Muscle layer of duodenum (tissue), 2 donors: ENCODE data around the gene CFAP69.
"Not testable (repeated sequence)": the region's sequence is repeated elsewhere in the genome, so short reads cannot be mapped to it uniquely, and the experiment has no call there.

ENCODE experiments used
- H3K27ac ChIP-seq: one replicate; pipeline ENCODE4 v1.7.0; 2013; ENCODE audit warnings: mild to moderate bottlenecking, low read length
- H3K27me3 ChIP-seq: one replicate; pipeline ENCODE4 v1.7.0; 2013; ENCODE audit warnings: low read depth, mild to moderate bottlenecking, control low read depth, low read length
- H3K36me3 ChIP-seq, 2 donors: one replicate each; pipeline ENCODE4 v1.7.0; 2013; ENCODE audit warnings: low read length in 2 of 2, control low read depth in 1 of 2, mild to moderate bottlenecking in 1 of 2; ENCODE audit not compliant: insufficient read depth in 2 of 2, control insufficient read depth in 1 of 2
- H3K4me1 ChIP-seq, 2 donors: one replicate each; pipeline ENCODE4 v1.7.0; 2013; ENCODE audit warnings: low read length in 2 of 2, mild to moderate bottlenecking in 2 of 2, control low read depth in 1 of 2, moderate library complexity in 1 of 2; ENCODE audit not compliant: insufficient read depth in 2 of 2, control insufficient read depth in 1 of 2
- H3K4me3 ChIP-seq, 2 donors: one replicate each; pipeline ENCODE4 v1.7.0; 2013; ENCODE audit warnings: low read length in 2 of 2, low read depth in 1 of 2, mild to moderate bottlenecking in 1 of 2
- H3K9me3 ChIP-seq, 2 donors: one replicate each; pipeline ENCODE4 v1.7.0; 2013; ENCODE audit warnings: low read length in 2 of 2, control low read depth in 1 of 2, mild to moderate bottlenecking in 1 of 2; ENCODE audit not compliant: control insufficient read depth in 1 of 2
- donor health status: healthy.

CFAP69 gene

GRCh38 chr7:90346336-90347125, 101.6 kb downstream of the CFAP69 start, which contains the start of gene GTPBP10:
TSS of gene GTPBP10 (plus strand) at chr7:90346716. CDS start at chr7:90346742, 26 bp downstream.
- H3K4me1 ChIP-seq = peaks cover 5 to 10% of the 10 kb centered on the region in 2 donors
- H3K27ac ChIP-seq = peak within 1 kb of the TSS; percentile 90
- peak within 1 kb of the TSS; percentile 72 to 87 for H3K4me3 ChIP-seq
- no peaks in the 10 kb centered on the region for H3K9me3 ChIP-seq
- no peaks in the 10 kb centered on the region for H3K27me3 ChIP-seq
- no peaks in the 10 kb centered on the region for H3K36me3 ChIP-seq

- H3K36me3 ChIP-seq = no peaks in the 10 kb centered on the region
- peak overlapping the region; percentile 72 to 87 for H3K4me3 ChIP-seq
- H3K27ac ChIP-seq = no peak overlapping the region
Measured at GRCh38 chr7:90347759-90348158, 102.8 kb downstream of the CFAP69 start.

DNA sequence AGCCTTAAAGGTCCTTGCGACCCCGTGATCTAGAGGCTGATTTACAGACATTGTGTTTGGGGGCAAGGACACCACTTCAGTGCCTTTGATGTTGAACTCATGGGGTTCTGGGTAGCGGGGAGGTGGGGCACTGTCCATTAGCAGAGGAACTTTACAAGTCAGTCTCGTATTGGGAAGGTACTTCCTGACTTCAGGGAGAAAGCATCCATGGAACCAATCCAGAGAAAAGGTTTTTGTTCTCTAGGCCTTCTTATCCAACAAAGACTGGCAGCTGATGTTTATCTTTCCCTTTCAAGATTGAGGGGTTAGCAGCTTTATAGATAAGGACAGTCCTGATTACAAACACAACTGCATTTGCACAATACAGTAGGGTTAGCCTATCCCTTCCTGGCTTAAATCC, 104.3 kb downstream of the CFAP69 start:
- H3K9me3 ChIP-seq = no peaks in the 10 kb centered on the region
- peaks cover 5 to 10% of the 10 kb centered on the region in 2 donors for H3K4me1 ChIP-seq
- H3K27ac ChIP-seq = no peak overlapping the region
- H3K36me3 ChIP-seq = peaks cover 4 to 8% of the 10 kb centered on the region in 2 donors
- no peaks in the 10 kb centered on the region for H3K27me3 ChIP-seq
- H3K4me3 ChIP-seq = no peak overlapping the region

More at GRCh38 chr7:90347759-90348158, 102.8 kb downstream of the CFAP69 start:
- Histone ChIP-seq H3K4me1 (peaks cover 5 to 10% of the 10 kb centered on the region in 2 donors), H3K27me3 (no peaks in the 10 kb centered on the region), H3K9me3 (no peaks in the 10 kb centered on the region)

- H3K36me3 ChIP-seq, H3K27ac ChIP-seq, H3K27me3 ChIP-seq, H3K4me3 ChIP-seq, H3K9me3 ChIP-seq: not testable (repeated sequence)
- H3K4me1 ChIP-seq = peaks cover 5 to 10% of the 10 kb centered on the region in 2 donors
Measured at GRCh38 chr7:90350032-90350431, 105.1 kb downstream of the CFAP69 start.

GRCh38 chr7:90351987-90352386, 107.0 kb downstream of the CFAP69 start:
- Histone ChIP-seq H3K9me3 (no peaks in the 10 kb centered on the region), H3K27me3 (no peaks in the 10 kb centered on the region), H3K27ac (no peak overlapping the region), H3K4me3 (no peak overlapping the region), H3K36me3 (peaks cover 15 to 24% of the 10 kb centered on the region in 2 donors), H3K4me1 (peaks cover 5 to 10% of the 10 kb centered on the region in 2 donors)
